C4-2B (cell line): ENCODE results near the gene TRPV3.

ENCODE experiments used
- H3K27ac ChIP-seq: fragments of 450-650 bp; 2 replicates; pipeline ENCODE4 v1.5.1; 2017
- CTCF ChIP-seq: fragments of 450-650 bp; conservative IDR thresholded peaks from 2 replicates; pipeline ENCODE4 v1.5.1; 2017; ENCODE audit warnings: mild to moderate bottlenecking
- ZFX ChIP-seq: fragments of 450-650 bp; IDR thresholded peaks from 2 replicates; pipeline ENCODE4 v1.6.1; 2017

TRPV3 gene

GRCh38 chr17:3552916-3553315 lies 4.7 kb downstream of the TRPV3 start:
- TF ChIP-seq ZFX (no peak), CTCF (no peak)
- no peak overlapping the region for H3K27ac ChIP-seq

GRCh38 chr17:3551189-3551588 lies 6.4 kb downstream of the TRPV3 start:
- TF ChIP-seq ZFX (no peak), CTCF (no peak)
- H3K27ac ChIP-seq = no peak overlapping the region

DNA sequence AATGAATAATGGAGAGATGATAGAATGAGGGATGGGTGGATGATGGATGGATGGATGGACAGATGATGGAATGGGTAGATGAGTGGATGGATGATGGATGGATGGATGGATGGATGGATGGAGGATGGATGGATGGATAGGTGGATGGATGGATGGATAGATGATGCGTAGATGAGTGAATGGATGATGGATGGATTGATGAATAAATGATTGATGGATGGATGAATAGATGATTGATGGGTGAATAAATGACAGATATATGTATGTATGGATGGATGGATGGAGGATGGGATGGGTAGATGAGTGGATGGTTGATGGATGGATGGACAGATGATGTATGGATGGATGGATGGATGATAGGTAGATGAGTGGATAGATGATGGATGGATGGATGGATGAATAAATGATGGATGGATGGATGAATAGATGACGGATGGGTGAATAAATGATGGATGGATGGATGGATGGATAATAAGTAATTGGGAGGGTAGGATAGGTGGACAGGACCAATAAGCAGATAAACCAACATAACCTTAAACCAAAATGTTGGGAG lies 7.9 kb downstream of the TRPV3 start:
- H3K27ac ChIP-seq = no peak overlapping the region
- no peak for TF ChIP-seq ZFX
- no peak for TF ChIP-seq CTCF

DNA sequence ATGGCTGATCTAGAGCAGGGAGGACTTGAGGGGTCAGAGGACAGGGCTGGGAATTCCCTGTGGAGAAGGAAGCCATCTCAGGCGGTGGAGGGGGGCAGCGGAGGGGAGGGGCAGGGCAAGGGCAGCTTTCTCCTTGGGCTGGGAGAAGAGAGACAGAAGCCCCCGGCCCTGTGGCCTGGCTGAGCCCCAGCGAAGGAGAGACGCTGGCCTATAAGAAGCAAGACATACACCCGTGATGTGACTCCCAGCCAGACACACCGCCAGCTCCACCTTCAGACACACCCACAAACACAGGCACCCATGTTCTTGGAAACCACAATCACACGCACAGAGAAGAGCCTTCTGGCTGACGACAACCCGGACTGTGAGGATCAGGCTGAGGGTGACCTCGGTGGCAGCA lies 10.0 kb downstream of the TRPV3 start:
- TF ChIP-seq ZFX (no peak), CTCF (no peak)
- H3K27ac ChIP-seq = no peak overlapping the region

- no peak overlapping the region for H3K27ac ChIP-seq
- TF ChIP-seq CTCF = no peak
- no peak for TF ChIP-seq ZFX
Measured at GRCh38 chr17:3546997-3547396, 10.6 kb downstream of the TRPV3 start.

- TF ChIP-seq CTCF = no peak
- TF ChIP-seq ZFX = no peak
- H3K27ac ChIP-seq = no peak overlapping the region
Measured at GRCh38 chr17:3546521-3546920, 11.1 kb downstream of the TRPV3 start.

DNA sequence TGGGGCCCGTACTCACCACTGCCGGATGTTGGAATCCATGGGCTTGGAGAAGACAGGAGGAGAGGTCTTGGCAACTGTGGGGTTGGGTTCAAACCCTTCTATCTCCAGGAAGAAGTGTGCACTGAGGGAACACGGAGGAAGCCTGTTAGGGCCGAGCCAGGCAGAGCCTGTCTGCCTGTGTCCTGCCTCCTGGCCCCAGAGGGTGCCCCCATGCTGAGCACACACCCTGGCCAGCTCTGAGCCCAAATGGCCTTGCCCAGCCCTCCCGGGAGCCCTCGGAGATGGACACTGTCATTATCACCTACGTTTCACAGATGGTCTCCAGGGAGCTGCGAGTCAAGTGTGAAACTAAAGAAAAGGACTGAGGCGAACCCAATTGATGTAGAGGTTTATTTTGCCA lies 12.5 kb downstream of the TRPV3 start:
- H3K27ac ChIP-seq = no peak overlapping the region
- TF ChIP-seq ZFX = no peak

DNA sequence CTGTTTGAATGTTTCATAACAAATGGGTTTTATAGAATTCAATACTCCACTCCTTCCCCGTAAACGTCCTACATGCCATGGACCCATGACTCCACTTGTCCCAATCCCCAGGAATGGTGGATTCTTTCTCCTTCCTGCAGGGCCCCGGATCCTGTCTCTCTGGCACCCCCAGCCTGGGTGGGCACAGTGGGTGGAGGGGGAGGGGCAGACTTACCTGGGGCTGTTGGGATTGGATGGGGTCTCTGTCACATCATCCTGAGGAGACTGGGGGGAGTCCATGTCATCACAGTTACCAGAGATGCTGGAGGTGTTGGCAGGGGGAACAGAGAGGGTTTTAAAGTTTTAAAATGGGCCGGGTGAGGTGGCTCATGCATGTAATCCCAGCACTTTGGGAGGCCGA lies 13.2 kb downstream of the TRPV3 start:
- no peak for TF ChIP-seq ZFX
- no peak for TF ChIP-seq CTCF
- no peak overlapping the region for H3K27ac ChIP-seq
